ENCODE results near the gene OR52E6. TPM values are rescaled to one million over a fixed set of nuclear protein-coding genes. Genes with fewer than 3 reads are reported as not detected.

Gene OR52E6
- total and polyA plus RNA-seq, 3 donors from 2014 or later = 1.2 to 1.4 TPM; not detected in 1

DNA sequence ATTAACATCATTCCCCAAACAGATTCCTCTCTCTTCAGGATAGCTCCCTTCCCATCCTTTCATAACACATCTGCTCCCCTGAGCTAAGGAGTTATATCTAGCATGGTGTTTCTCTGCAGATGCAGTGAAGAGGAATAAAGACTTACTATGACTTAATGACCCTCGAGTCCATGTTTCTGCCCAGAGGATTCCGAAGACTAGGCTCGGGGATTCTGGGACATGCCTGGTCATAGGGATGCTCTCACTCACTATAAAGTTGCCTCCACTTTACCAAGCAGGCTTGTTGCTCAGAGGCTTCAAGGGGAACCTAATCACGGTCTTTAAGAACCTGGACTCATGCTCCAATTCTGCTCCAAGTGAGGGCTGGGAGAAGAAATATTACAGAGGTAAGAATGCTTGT is 38.6 kb upstream of the OR52E6 start, which contains the start of gene OR52E4:
Gene OR52E4, plus strand, starts transcription at position 301 of the 400 bp plus-strand sequence. CDS start 3,664 bp downstream, outside the sequence.
- Histone ChIP-seq H3K27ac (no peak within 1 kb of the TSS), H3K4me1 (no peaks in the 10 kb centered on the region), H3K4me3 (no peak within 1 kb of the TSS), H3K9me3 (no peaks in the 10 kb centered on the region), H3K36me3 (ENCODE audit: low read depth, missing control alignments) (no peaks in the 10 kb centered on the region), H3K27me3 (no peaks in the 10 kb centered on the region)
- WGBS, 2 donors = 88 to 89% methylated on average over 3 to 4 of the region's 4 CpGs
- intact Hi-C loops (cut with DNase I; ENCODE audit: low total_unique reads) = no loop called here
- no peak for TF ChIP-seq POLR2A (IDR thresholded peaks at IDR 0.05)
- TF ChIP-seq, protein P1, sequence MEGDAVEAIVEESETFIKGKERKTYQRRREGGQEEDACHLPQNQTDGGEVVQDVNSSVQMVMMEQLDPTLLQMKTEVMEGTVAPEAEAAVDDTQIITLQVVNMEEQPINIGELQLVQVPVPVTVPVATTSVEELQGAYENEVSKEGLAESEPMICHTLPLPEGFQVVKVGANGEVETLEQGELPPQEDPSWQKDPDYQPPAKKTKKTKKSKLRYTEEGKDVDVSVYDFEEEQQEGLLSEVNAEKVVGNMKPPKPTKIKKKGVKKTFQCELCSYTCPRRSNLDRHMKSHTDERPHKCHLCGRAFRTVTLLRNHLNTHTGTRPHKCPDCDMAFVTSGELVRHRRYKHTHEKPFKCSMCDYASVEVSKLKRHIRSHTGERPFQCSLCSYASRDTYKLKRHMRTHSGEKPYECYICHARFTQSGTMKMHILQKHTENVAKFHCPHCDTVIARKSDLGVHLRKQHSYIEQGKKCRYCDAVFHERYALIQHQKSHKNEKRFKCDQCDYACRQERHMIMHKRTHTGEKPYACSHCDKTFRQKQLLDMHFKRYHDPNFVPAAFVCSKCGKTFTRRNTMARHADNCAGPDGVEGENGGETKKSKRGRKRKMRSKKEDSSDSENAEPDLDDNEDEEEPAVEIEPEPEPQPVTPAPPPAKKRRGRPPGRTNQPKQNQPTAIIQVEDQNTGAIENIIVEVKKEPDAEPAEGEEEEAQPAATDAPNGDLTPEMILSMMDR (IDR thresholded peaks at IDR 0.05) = no peak
- DNase-seq = no peak

DNA sequence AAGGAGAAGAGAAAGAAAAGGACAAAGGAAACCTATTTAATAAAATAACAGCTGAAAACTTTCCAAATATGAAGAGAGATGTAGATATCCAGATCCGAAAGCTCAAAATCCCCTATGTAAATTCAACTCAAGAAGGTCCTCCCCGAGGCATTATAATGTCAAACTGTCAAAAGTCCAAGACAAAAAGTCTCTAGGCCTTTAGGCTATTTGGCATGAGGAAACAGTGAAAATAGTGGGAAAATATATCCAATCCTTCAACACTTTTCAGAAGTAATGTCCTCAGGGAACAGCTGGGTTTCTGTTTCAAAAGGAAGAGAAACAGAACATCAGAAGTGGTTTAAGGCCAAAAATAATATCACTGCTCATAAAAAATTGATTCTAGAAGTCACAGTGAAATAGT is 36.9 kb upstream of the OR52E6 start:
- no peak for TF ChIP-seq POLR2A (IDR thresholded peaks at IDR 0.05)
- TF ChIP-seq, protein P1 (IDR thresholded peaks at IDR 0.05) = no peak
- Histone ChIP-seq H3K36me3 (ENCODE audit: low read depth, missing control alignments) (no peaks in the 10 kb centered on the region), H3K4me3 (no peak overlapping the region), H3K9me3 (no peaks in the 10 kb centered on the region), H3K27ac (no peak overlapping the region), H3K4me1 (no peaks in the 10 kb centered on the region), H3K27me3 (no peaks in the 10 kb centered on the region)
- 79 to 81% methylated on average over 2 of the region's 2 CpGs for WGBS, 2 donors
- intact Hi-C loops (cut with DNase I; ENCODE audit: low total_unique reads) = no loop called here
- no peak for DNase-seq

DNA sequence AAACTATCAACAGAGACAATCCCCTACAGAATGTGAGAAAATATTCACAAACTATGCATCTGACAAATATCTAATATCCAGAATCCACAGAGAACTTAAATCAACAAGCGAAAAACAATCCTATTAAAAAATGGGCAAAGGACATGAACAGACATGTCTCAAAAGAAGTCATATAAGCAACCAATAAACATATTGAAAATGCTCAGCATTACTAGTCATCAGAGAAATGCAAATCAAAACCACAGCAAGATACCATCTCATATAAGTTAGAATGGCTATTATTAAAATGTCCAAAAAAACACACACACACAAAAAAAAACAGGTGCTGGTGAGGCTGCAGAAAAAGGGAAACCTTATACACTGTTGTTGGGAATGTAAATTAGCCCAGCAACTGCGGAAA is 24.1 kb upstream of the OR52E6 start:
- DNase-seq = no peak
- H3K9me3 ChIP-seq = no peaks in the 10 kb centered on the region
- H3K27me3 ChIP-seq = no peaks in the 10 kb centered on the region
- no peak overlapping the region for H3K4me3 ChIP-seq
- TF ChIP-seq POLR2A (IDR thresholded peaks at IDR 0.05) = no peak
- TF ChIP-seq, protein P1 (IDR thresholded peaks at IDR 0.05) = no peak
- 90 to 93% methylated on average over 2 of the region's 2 CpGs for WGBS, 2 donors
- no peaks in the 10 kb centered on the region for H3K36me3 ChIP-seq (ENCODE audit: low read depth, missing control alignments)
- H3K4me1 ChIP-seq = no peaks in the 10 kb centered on the region
- intact Hi-C loops (cut with DNase I; ENCODE audit: low total_unique reads) = no loop called here
- no peak overlapping the region for H3K27ac ChIP-seq

DNA sequence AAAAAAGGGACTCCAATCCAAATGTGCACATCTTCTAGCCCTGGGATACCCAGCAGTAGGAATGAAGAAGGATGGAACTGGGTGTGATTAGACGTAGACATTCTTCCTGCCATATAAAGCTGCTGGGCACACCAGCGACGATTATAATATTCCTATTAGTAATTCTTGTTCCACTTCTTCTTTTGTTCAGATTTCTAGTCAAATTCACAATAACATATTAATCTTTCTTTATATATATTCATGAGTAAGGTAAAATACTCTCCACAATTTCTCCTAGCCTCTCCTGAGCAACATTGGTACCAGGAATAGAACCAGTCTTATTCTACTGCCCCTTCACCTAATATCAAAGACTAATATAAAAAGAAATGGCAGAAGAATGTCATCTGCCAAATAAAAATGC is 15.9 kb upstream of the OR52E6 start, which contains the start of gene OR52E8:
Gene OR52E8, minus strand, starts transcription at position 101 of the 400 bp plus-strand sequence. Its CDS starts 0 bp downstream, at position 101.
- TF ChIP-seq, protein P1 (IDR thresholded peaks at IDR 0.05) = no peak
- TF ChIP-seq POLR2A (IDR thresholded peaks at IDR 0.05) = no peak
- Histone ChIP-seq H3K4me3 (no peak within 1 kb of the TSS), H3K27me3 (no peaks in the 10 kb centered on the region), H3K36me3 (ENCODE audit: low read depth, missing control alignments) (no peaks in the 10 kb centered on the region), H3K9me3 (no peaks in the 10 kb centered on the region), H3K27ac (no peak within 1 kb of the TSS), H3K4me1 (no peaks in the 10 kb centered on the region)
- intact Hi-C loops (cut with DNase I; ENCODE audit: low total_unique reads) = no loop called here
- no peak for DNase-seq
- 93 to 95% methylated on average over 3 of the region's 3 CpGs for WGBS, 2 donors

DNA sequence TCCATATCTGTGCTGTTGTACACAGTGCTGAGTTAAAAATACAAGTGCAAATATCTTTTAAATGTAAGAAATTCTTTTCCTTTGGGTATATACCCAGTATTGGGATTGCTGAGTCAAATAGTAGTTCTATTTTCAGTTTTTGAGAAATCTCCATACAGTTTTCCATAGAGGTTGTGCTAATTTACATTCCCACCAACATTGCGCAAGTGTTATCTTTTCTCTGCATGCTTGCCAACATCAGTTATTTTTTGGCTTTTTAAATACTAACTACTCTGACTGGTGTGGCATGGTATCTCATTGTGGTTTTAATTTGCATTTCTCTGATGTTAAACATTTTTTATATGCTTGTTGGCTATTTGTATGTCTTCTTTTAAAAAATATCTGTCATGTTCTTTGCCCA is 9.3 kb upstream of the OR52E6 start:
- no peak overlapping the region for H3K27ac ChIP-seq
- no peaks in the 10 kb centered on the region for H3K36me3 ChIP-seq (ENCODE audit: low read depth, missing control alignments)
- DNase-seq = no peak
- H3K9me3 ChIP-seq = no peaks in the 10 kb centered on the region
- TF ChIP-seq, protein P1 (IDR thresholded peaks at IDR 0.05) = no peak
- no peak for TF ChIP-seq POLR2A (IDR thresholded peaks at IDR 0.05)
- intact Hi-C loops (cut with DNase I; ENCODE audit: low total_unique reads) = no loop called here
- no peaks in the 10 kb centered on the region for H3K4me1 ChIP-seq
- H3K27me3 ChIP-seq = no peaks in the 10 kb centered on the region
- WGBS, 2 donors = 94 to 100% methylated on average over 1 of the region's 1 CpG
- H3K4me3 ChIP-seq = no peak overlapping the region
